ENCODE data around the gene AATK. TPM values are rescaled to one million over a fixed set of nuclear protein-coding genes. Genes with fewer than 3 reads are reported as not detected.
"Not testable (repeated sequence)": the region's sequence is repeated elsewhere in the genome, so short reads cannot be mapped to it uniquely, and the experiment has no call there.

The AATK gene
- total RNA-seq, 2 donors from 2014 or later = 3.4 to 37.0 TPM

GRCh38 chr17:81153340-81153803, 12.6 kb downstream of the AATK start:
- ATAC-seq = no peak
- intact Hi-C loops (cut with DNase I, micrococcal nuclease) = no loop called here
- DNase-seq = no peak

- DNase-seq (no peak), ATAC-seq (no peak)
Observed at GRCh38 chr17:81152288-81152828, 13.7 kb downstream of the AATK start.

GRCh38 chr17:81151278-81151677, 14.7 kb downstream of the AATK start:
- ATAC-seq (no peak), DNase-seq (no peak)
- intact Hi-C loops (cut with DNase I, micrococcal nuclease) = no loop called here

More at GRCh38 chr17:81152288-81152828, 13.7 kb downstream of the AATK start:
- intact Hi-C loops (cut with DNase I, micrococcal nuclease) = no loop called here

GRCh38 chr17:81150377-81151077, 15.5 kb downstream of the AATK start:
- intact Hi-C loops (cut with DNase I, micrococcal nuclease) = no loop called here
- ATAC-seq (no peak), DNase-seq (no peak)

GRCh38 chr17:81148986-81149533, 17.0 kb downstream of the AATK start:
- intact Hi-C loops (cut with DNase I, micrococcal nuclease) = no loop called here
- DNase-seq (no peak), ATAC-seq (no peak)

- ATAC-seq (no peak), DNase-seq (no peak)
- intact Hi-C loops (cut with DNase I, micrococcal nuclease) = no loop called here
Observed at GRCh38 chr17:81148571-81148970, 17.4 kb downstream of the AATK start.

GRCh38 chr17:81147701-81148100, 18.3 kb downstream of the AATK start:
- intact Hi-C loops (cut with DNase I, micrococcal nuclease) = no loop called here
- no peak for ATAC-seq
- DNase-seq = no peak

- DNase-seq; intact Hi-C loops (cut with DNase I, micrococcal nuclease); ATAC-seq: not testable (repeated sequence)
Observed at GRCh38 chr17:81146208-81146607, 19.8 kb downstream of the AATK start.

- intact Hi-C loops (cut with DNase I, micrococcal nuclease) = no loop called here
- ATAC-seq (no peak), DNase-seq (no peak)
Observed at GRCh38 chr17:81144423-81144781, 21.6 kb downstream of the AATK start.

- DNase-seq = no peak
- no peak for ATAC-seq
- intact Hi-C loops (cut with DNase I, micrococcal nuclease) = no loop called here
Observed at GRCh38 chr17:81143717-81144422, 22.2 kb downstream of the AATK start.

GRCh38 chr17:81143200-81143527, 22.9 kb downstream of the AATK start:
- ATAC-seq = peak; percentile 8
- no peak for DNase-seq
- intact Hi-C loops (cut with DNase I, micrococcal nuclease) = no loop called here

- intact Hi-C loops (cut with DNase I, micrococcal nuclease) = no loop called here
- DNase-seq (peak; percentile 79 to 86), ATAC-seq (peak; percentile 91)
Observed at GRCh38 chr17:81142301-81143199, 23.5 kb downstream of the AATK start.

- ATAC-seq = no peak
- intact Hi-C loops (cut with DNase I, micrococcal nuclease) = no loop called here
- no peak for DNase-seq
Observed at GRCh38 chr17:81140695-81141094, 25.3 kb downstream of the AATK start.

- DNase-seq = no peak
- no peak for ATAC-seq
- intact Hi-C loops (cut with DNase I, micrococcal nuclease) = no loop called here
Observed at GRCh38 chr17:81140018-81140417, 26.0 kb downstream of the AATK start.

- ATAC-seq (no peak), DNase-seq (no peak)
- intact Hi-C loops (cut with DNase I, micrococcal nuclease) = no loop called here
Observed at GRCh38 chr17:81139428-81139827, 26.6 kb downstream of the AATK start.

- intact Hi-C loops (cut with DNase I, micrococcal nuclease) = no loop called here
- no peak for DNase-seq
- ATAC-seq = no peak
Observed at GRCh38 chr17:81138500-81138899, 27.5 kb downstream of the AATK start.

- no peak for DNase-seq
- ATAC-seq = no peak
- intact Hi-C loops (cut with DNase I, micrococcal nuclease) = no loop called here
Observed at GRCh38 chr17:81138083-81138482, 27.9 kb downstream of the AATK start.

- ATAC-seq (no peak), DNase-seq (no peak)
- intact Hi-C loops (cut with DNase I, micrococcal nuclease) = no loop called here
Observed at GRCh38 chr17:81137248-81137647, 28.8 kb downstream of the AATK start.

GRCh38 chr17:81136366-81136765, 29.7 kb downstream of the AATK start:
- ATAC-seq = no peak
- DNase-seq = no peak
- intact Hi-C loops (cut with DNase I, micrococcal nuclease) = no loop called here

Data from left colon (tissue), 2 donors.